Measurements from ENCODE around the gene GDF11.

DNA sequence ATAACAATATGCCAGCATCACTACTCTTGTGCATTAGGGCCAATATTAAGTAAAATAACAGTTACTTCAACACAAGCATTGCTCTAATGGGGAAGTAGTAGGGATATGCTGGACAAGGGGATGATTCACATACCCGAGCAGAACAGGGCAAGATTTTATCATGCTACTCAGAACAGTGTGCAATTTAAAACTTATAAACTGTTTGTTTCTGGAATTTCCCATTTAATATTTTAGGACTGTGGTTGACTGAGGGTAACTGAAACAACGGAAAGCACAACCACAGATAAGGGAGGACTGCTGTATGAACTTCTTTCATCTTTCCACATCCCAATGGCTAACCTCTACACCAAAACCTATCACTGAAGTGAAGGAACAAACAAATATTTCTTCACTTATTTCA, 37.8 kb downstream of the GDF11 start:
- TF ChIP-seq KDM5A (IDR thresholded peaks at IDR 0.05) (no peak), EP300 (IDR thresholded peaks at IDR 0.05) (no peak), EHMT2 (IDR thresholded peaks at IDR 0.05; ENCODE audit: low read depth) (no peak), CTCF (IDR thresholded peaks at IDR 0.05) (no peak), USF2 (IDR thresholded peaks at IDR 0.05) (no peak), JUNB (IDR thresholded peaks at IDR 0.05) (no peak), BHLHE40 (IDR thresholded peaks at IDR 0.05; ENCODE audit: low read depth, low read length) (no peak), CBX2 (IDR thresholded peaks at IDR 0.05; ENCODE audit: borderline replicate concordance, low read depth) (no peak), CHD2 (IDR thresholded peaks at IDR 0.05; ENCODE audit: low read length, partially characterized antibody) (no peak)
